ENCODE measurements around the gene CADPS2.

Gene CADPS2

GRCh38 chr7:122515404-122515803 is 370.9 kb downstream of the CADPS2 start:
- DNase-seq = no peak

- DNase-seq = no peak
Observed at GRCh38 chr7:122511268-122511667, 375.0 kb downstream of the CADPS2 start.

GRCh38 chr7:122507591-122507990 is 378.7 kb downstream of the CADPS2 start:
- DNase-seq = no peak

GRCh38 chr7:122492007-122492406 is 394.3 kb downstream of the CADPS2 start:
- DNase-seq = no peak

GRCh38 chr7:122488241-122488640 is 398.0 kb downstream of the CADPS2 start:
- no peak for DNase-seq

GRCh38 chr7:122487131-122487530 is 399.1 kb downstream of the CADPS2 start:
- DNase-seq = no peak

- no peak for DNase-seq
Observed at GRCh38 chr7:122485856-122486255, 400.4 kb downstream of the CADPS2 start.

- no peak for DNase-seq
Observed at GRCh38 chr7:122482212-122482611, 404.0 kb downstream of the CADPS2 start.

- DNase-seq = no peak
Observed at GRCh38 chr7:122470859-122471258, 415.4 kb downstream of the CADPS2 start.

GRCh38 chr7:122468945-122469344 is 417.3 kb downstream of the CADPS2 start:
- DNase-seq = no peak

- no peak for DNase-seq
Observed at GRCh38 chr7:122467661-122468449, 418.4 kb downstream of the CADPS2 start.

GRCh38 chr7:122465296-122465695 is 421.0 kb downstream of the CADPS2 start:
- DNase-seq = no peak

- DNase-seq = no peak
Observed at GRCh38 chr7:122463631-122464030, 422.6 kb downstream of the CADPS2 start.

GRCh38 chr7:122460936-122461335 is 425.3 kb downstream of the CADPS2 start:
- DNase-seq = no peak

GRCh38 chr7:122457969-122458368 is 428.3 kb downstream of the CADPS2 start:
- DNase-seq = no peak

GRCh38 chr7:122457325-122457724 is 428.9 kb downstream of the CADPS2 start:
- DNase-seq = no peak

- DNase-seq = no peak
Observed at GRCh38 chr7:122454776-122455507, 431.3 kb downstream of the CADPS2 start.

GRCh38 chr7:122453432-122453831 is 432.8 kb downstream of the CADPS2 start:
- no peak for DNase-seq

GRCh38 chr7:122448893-122449589 is 437.2 kb downstream of the CADPS2 start:
- no peak for DNase-seq

- DNase-seq = no peak
Observed at GRCh38 chr7:122442929-122443328, 443.3 kb downstream of the CADPS2 start.

GRCh38 chr7:122438492-122438891 is 447.8 kb downstream of the CADPS2 start:
- no peak for DNase-seq

- no peak for DNase-seq
Observed at GRCh38 chr7:122438006-122438405, 448.3 kb downstream of the CADPS2 start.

GRCh38 chr7:122433765-122434164 is 452.5 kb downstream of the CADPS2 start:
- DNase-seq = no peak

GRCh38 chr7:122430710-122431109 is 455.6 kb downstream of the CADPS2 start:
- DNase-seq = no peak

Measured in KG1 (cell line).